RWPE1 (cell line): ENCODE results near the gene EGF.

Experiments used
- CTCF ChIA-PET: fragments of 350-600 bp; sonication (Branson Sonifier 250); formaldehyde crosslinking; extraction: SDS; loops from one replicate; lab custom pipeline; 2021; lab: Yijun Ruan, JAX
- POLR2A ChIA-PET: fragments of 400-600 bp; formaldehyde crosslinking; extraction: SDS; loops from one replicate; lab custom pipeline; 2020; ENCODE audit warnings: antibody characterized with exemption; ENCODE audit not compliant: low non-redundant PET; lab: Yijun Ruan, JAX
- DNase-seq: peaks from one replicate; pipeline ENCODE4 v3.0.0; 2012; ENCODE audit warnings: low spot score
- H3K27ac ChIP-seq: fragments of 450-650 bp; 2 replicates; pipeline ENCODE4 v1.5.1; 2017
- TF ChIP-seq, protein P1 (sequence below): fragments of 450-650 bp; conservative IDR thresholded peaks from 2 replicates; pipeline ENCODE4 v1.5.1; 2017; ENCODE audit warnings: low read depth, mild to moderate bottlenecking

The EGF gene

GRCh38 chr4:109912706-109913595, at the start of gene EGF:
TSS of gene EGF (plus strand) at chr4:109912883. CDS start at chr4:109913336, 453 bp downstream.
- CTCF ChIA-PET, result no interaction called here
- no peak for DNase-seq
- POLR2A ChIA-PET, result no interaction called here
- TF ChIP-seq, protein P1, sequence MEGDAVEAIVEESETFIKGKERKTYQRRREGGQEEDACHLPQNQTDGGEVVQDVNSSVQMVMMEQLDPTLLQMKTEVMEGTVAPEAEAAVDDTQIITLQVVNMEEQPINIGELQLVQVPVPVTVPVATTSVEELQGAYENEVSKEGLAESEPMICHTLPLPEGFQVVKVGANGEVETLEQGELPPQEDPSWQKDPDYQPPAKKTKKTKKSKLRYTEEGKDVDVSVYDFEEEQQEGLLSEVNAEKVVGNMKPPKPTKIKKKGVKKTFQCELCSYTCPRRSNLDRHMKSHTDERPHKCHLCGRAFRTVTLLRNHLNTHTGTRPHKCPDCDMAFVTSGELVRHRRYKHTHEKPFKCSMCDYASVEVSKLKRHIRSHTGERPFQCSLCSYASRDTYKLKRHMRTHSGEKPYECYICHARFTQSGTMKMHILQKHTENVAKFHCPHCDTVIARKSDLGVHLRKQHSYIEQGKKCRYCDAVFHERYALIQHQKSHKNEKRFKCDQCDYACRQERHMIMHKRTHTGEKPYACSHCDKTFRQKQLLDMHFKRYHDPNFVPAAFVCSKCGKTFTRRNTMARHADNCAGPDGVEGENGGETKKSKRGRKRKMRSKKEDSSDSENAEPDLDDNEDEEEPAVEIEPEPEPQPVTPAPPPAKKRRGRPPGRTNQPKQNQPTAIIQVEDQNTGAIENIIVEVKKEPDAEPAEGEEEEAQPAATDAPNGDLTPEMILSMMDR, result no peak
- H3K27ac ChIP-seq, result no peak within 1 kb of the TSS

DNA sequence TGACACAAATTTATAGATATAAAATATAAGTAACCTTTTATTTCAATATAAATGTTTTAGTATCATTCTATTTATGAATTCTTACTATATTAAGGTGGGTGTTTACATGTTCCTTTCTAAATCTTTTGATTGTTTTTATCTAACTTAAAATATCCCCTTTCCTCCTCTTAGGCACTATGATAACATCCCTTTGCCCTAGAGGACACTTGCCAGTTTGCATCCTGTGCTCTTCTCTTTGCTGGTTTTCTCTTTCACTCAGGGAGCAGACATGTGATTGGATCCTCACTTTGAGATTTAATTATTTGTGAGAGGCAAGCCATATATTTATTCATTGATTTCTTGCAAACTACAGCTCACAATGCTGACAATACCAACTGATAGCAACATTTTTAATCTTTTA, 48.5 kb upstream of the EGF start:
- TF ChIP-seq, protein P1, result no peak
- no peak for DNase-seq
- no peak overlapping the region for H3K27ac ChIP-seq
- CTCF ChIA-PET, result no interaction called here
- POLR2A ChIA-PET, result no interaction called here

DNA sequence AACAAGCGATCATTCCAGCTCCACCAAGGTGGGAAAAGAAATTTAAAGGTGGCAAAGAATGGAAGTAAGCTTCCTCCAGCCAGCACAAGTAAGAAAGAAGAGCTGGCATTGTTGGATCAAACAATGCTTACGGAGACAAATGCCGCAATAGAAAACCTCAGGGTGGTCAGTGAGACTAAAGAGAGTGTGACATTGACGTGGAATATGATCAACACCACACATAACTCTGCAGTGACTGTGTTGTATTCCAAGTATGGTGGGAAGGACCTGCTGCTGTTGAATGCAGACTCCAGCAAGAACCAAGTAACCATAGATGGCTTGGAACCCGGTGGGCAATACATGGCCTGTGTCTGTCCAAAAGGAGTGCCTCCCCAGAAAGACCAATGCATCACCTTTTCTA, 42.6 kb upstream of the EGF start:
- CTCF ChIA-PET, result interaction anchor here (0.6 kb wide), 1 partner anchor 445 kb away, joined by 3 read pairs; no protein-coding TSS in a partner anchor
- DNase-seq, result no peak
- no peak overlapping the region for H3K27ac ChIP-seq
- POLR2A ChIA-PET, result no interaction called here
- TF ChIP-seq, protein P1, result no peak

- TF ChIP-seq, protein P1, result no peak
- no peak overlapping the region for H3K27ac ChIP-seq
- ChIA-PET CTCF (no interaction called here), POLR2A (no interaction called here)
- no peak for DNase-seq
Observed at GRCh38 chr4:109872065-109872464, 40.6 kb upstream of the EGF start.

GRCh38 chr4:109872950-109873656, 39.6 kb upstream of the EGF start:
- CTCF ChIA-PET, result no interaction called here
- TF ChIP-seq, protein P1, result no peak
- POLR2A ChIA-PET, result no interaction called here
- no peak for DNase-seq
- no peak overlapping the region for H3K27ac ChIP-seq

- DNase-seq, result no peak
- CTCF ChIA-PET, result no interaction called here
- TF ChIP-seq, protein P1, result no peak
- POLR2A ChIA-PET, result no interaction called here
- H3K27ac ChIP-seq, result no peak overlapping the region
Observed at GRCh38 chr4:109873791-109874514, 38.7 kb upstream of the EGF start.
